Measurements from ENCODE around the gene LIPA.
"Not testable (repeated sequence)": the region's sequence is repeated elsewhere in the genome, so short reads cannot be mapped to it uniquely, and the experiment has no call there.

The LIPA gene

GRCh38 chr10:89251409-89252224, at the start of gene LIPA:
Gene LIPA (minus strand): TSS chr10:89251775. CDS start chr10:89247648, 4,127 bp downstream.
- peak; percentile 98 to 100 (median 99) for DNase-seq

GRCh38 chr10:89301232-89301631, 49.7 kb upstream of the LIPA start:
- peak; percentile 83 to 95 (median 90) for DNase-seq

- peak in 1 of 3 donors; percentile 27 for DNase-seq
These were observed 47.5 kb upstream of the LIPA start for GRCh38 chr10:89299031-89299430.

GRCh38 chr10:89297791-89298190, 46.2 kb upstream of the LIPA start:
- no peak for DNase-seq

GRCh38 chr10:89297356-89297755, 45.8 kb upstream of the LIPA start:
- no peak for DNase-seq

GRCh38 chr10:89296220-89296648, 44.7 kb upstream of the LIPA start:
- DNase-seq, result peak; percentile 85 to 98 (median 95)

- DNase-seq, result peak; percentile 65 to 94 (median 80)
These were observed 44.0 kb upstream of the LIPA start for GRCh38 chr10:89295597-89295996.

- peak in 1 of 3 donors; percentile 21 for DNase-seq
These were observed 43.2 kb upstream of the LIPA start for GRCh38 chr10:89294721-89295239.

GRCh38 chr10:89285303-89285702, 33.7 kb upstream of the LIPA start:
- DNase-seq, result not testable (repeated sequence)

- DNase-seq, result not testable (repeated sequence)
These were observed 33.1 kb upstream of the LIPA start for GRCh38 chr10:89284711-89285110.

GRCh38 chr10:89283936-89284475, 32.4 kb upstream of the LIPA start:
- DNase-seq, result no peak

- peak; percentile 60 to 82 (median 78) for DNase-seq
These were observed 31.7 kb upstream of the LIPA start for GRCh38 chr10:89283025-89283935.

- DNase-seq, result no peak
These were observed 30.2 kb upstream of the LIPA start for GRCh38 chr10:89281606-89282395.

GRCh38 chr10:89280508-89280907, 28.9 kb upstream of the LIPA start:
- no peak for DNase-seq

- no peak for DNase-seq
These were observed 27.9 kb upstream of the LIPA start for GRCh38 chr10:89279421-89279869.

GRCh38 chr10:89278900-89279392, 27.4 kb upstream of the LIPA start:
- no peak for DNase-seq

GRCh38 chr10:89278034-89278535, 26.5 kb upstream of the LIPA start:
- peak; percentile 85 to 97 (median 92) for DNase-seq

GRCh38 chr10:89275383-89275782, 23.8 kb upstream of the LIPA start:
- DNase-seq, result no peak

GRCh38 chr10:89274928-89275327, 23.4 kb upstream of the LIPA start:
- DNase-seq, result peak in 2 of 3 donors; percentile 39 to 56

GRCh38 chr10:89273680-89274079, 22.1 kb upstream of the LIPA start:
- no peak for DNase-seq

GRCh38 chr10:89271532-89271931, 20.0 kb upstream of the LIPA start:
- no peak for DNase-seq

- no peak for DNase-seq
These were observed 18.5 kb upstream of the LIPA start for GRCh38 chr10:89270153-89270483.
